ENCODE measurements around the gene SUMO2. TPM values are rescaled to one million over a fixed set of nuclear protein-coding genes. Genes with fewer than 3 reads are reported as not detected.

Gene SUMO2
- total and polyA plus RNA-seq, 9 of the 15 experiments (the other 6 are each of a cell fraction or from before 2014, with no cell fraction given), result 157 to 733 (median 419) TPM

- peak; percentile 83; the same call in 1 of the 2 replicates for TF ChIP-seq TCF15 (CRISPR knock-in tag; IDR thresholded peaks at IDR 0.05)
- no peak for TF ChIP-seq TFAM (CRISPR knock-in tag; conservative IDR thresholded peaks at IDR 0.05)
- TF ChIP-seq PHF21A (IDR thresholded peaks at IDR 0.05; ENCODE audit: borderline replicate concordance, low read depth), result peak; percentile 13; the same call in 1 of the 2 replicates
- TF ChIP-seq, protein P1, sequence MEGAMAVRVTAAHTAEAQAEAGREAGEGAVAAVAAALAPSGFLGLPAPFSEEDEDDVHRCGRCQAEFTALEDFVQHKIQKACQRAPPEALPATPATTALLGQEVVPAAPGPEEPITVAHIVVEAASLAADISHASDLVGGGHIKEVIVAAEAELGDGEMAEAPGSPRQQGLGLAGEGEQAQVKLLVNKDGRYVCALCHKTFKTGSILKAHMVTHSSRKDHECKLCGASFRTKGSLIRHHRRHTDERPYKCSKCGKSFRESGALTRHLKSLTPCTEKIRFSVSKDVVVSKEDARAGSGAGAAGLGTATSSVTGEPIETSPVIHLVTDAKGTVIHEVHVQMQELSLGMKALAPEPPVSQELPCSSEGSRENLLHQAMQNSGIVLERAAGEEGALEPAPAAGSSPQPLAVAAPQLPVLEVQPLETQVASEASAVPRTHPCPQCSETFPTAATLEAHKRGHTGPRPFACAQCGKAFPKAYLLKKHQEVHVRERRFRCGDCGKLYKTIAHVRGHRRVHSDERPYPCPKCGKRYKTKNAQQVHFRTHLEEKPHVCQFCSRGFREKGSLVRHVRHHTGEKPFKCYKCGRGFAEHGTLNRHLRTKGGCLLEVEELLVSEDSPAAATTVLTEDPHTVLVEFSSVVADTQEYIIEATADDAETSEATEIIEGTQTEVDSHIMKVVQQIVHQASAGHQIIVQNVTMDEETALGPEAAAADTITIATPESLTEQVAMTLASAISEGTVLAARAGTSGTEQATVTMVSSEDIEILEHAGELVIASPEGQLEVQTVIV (CRISPR knock-in tag; IDR thresholded peaks at IDR 0.05; ENCODE audit: borderline replicate concordance), result no peak
- TF ChIP-seq ZEB2 (IDR thresholded peaks at IDR 0.05), result peak; percentile 83; the same call in 1 of the 2 replicates
- TF ChIP-seq TSC22D4 (tag; IDR thresholded peaks at IDR 0.05), result no peak
- TF ChIP-seq, protein P2, sequence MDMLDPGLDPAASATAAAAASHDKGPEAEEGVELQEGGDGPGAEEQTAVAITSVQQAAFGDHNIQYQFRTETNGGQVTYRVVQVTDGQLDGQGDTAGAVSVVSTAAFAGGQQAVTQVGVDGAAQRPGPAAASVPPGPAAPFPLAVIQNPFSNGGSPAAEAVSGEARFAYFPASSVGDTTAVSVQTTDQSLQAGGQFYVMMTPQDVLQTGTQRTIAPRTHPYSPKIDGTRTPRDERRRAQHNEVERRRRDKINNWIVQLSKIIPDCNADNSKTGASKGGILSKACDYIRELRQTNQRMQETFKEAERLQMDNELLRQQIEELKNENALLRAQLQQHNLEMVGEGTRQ (CRISPR knock-in tag; IDR thresholded peaks at IDR 0.05), result no peak
- TF ChIP-seq HCFC1 (IDR thresholded peaks at IDR 0.05; ENCODE audit: low read depth, low read length), result no peak
- TF ChIP-seq ADNP (tag; IDR thresholded peaks at IDR 0.05), result no peak
- peak; percentile 88 for TF ChIP-seq SMARCC2 (IDR thresholded peaks at IDR 0.05; ENCODE audit: low read depth)
- peak; percentile 99 for TF ChIP-seq MYNN (IDR thresholded peaks at IDR 0.05)
- TF ChIP-seq MYNN (CRISPR knock-in tag; IDR thresholded peaks at IDR 0.05), result no peak
- TF ChIP-seq, protein P3, sequence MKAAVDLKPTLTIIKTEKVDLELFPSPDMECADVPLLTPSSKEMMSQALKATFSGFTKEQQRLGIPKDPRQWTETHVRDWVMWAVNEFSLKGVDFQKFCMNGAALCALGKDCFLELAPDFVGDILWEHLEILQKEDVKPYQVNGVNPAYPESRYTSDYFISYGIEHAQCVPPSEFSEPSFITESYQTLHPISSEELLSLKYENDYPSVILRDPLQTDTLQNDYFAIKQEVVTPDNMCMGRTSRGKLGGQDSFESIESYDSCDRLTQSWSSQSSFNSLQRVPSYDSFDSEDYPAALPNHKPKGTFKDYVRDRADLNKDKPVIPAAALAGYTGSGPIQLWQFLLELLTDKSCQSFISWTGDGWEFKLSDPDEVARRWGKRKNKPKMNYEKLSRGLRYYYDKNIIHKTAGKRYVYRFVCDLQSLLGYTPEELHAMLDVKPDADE (conservative IDR thresholded peaks at IDR 0.05; ENCODE audit: control insufficient read depth, low read depth, low read length), result peak; percentile 77; the same call in 1 of the 2 replicates
- TF ChIP-seq KAT8 (IDR thresholded peaks at IDR 0.05; ENCODE audit: low read depth), result no peak
- no peak for TF ChIP-seq MEF2A (IDR thresholded peaks at IDR 0.05; ENCODE audit: control insufficient read depth, low read depth, low read length)
- no peak for TF ChIP-seq TEAD2 (tag; IDR thresholded peaks at IDR 0.05)
- 0 out of 2 replicates have a peak, but pooled peaks have one; percentile 69 for TF ChIP-seq MTA1 (IDR thresholded peaks at IDR 0.05; ENCODE audit: borderline replicate concordance)
- TF ChIP-seq ZBTB8A (IDR thresholded peaks at IDR 0.05; ENCODE audit: partially characterized antibody), result no peak
- TF ChIP-seq MAFF (IDR thresholded peaks at IDR 0.05; ENCODE audit: low read length), result peak; percentile 76
- TF ChIP-seq ZNF197 (CRISPR knock-in tag; IDR thresholded peaks at IDR 0.05; ENCODE audit: low read depth), result 0 out of 2 replicates have a peak, but pooled peaks have one; percentile 28
- no peak for TF ChIP-seq PCBP1 (IDR thresholded peaks at IDR 0.05; ENCODE audit: low read depth, low read length, poor library complexity, severe bottlenecking)
- no peak for TF ChIP-seq FOXP4 (CRISPR knock-in tag; IDR thresholded peaks at IDR 0.05; ENCODE audit: borderline replicate concordance)
Observed at GRCh38 chr17:75124041-75124818, 58.5 kb downstream of the SUMO2 start (continued).

Measured in K562 (cell line).